ENCODE data around the gene RIMKLB.
"Not testable (repeated sequence)": the region's sequence is repeated elsewhere in the genome, so short reads cannot be mapped to it uniquely, and the experiment has no call there.

DNA sequence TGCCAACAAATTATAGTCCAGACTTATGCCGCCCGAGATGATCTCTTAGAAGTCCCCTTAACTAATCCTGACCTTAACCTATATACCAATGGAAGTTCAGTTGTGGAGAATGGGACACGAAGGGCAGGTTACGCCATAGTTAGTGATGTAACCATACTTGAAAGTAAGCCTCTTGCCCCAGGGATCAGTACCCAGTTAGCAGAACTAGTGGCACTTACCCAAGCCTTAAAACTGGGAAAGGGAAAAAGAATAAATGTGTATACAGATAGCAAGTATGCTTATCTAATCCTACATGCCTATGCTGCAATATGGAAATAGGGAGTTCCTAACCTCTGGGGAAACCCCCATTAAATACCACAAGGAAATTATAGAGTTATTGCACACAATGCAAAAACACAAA, 95.4 kb downstream of the RIMKLB start:
- TF ChIP-seq, protein P1, sequence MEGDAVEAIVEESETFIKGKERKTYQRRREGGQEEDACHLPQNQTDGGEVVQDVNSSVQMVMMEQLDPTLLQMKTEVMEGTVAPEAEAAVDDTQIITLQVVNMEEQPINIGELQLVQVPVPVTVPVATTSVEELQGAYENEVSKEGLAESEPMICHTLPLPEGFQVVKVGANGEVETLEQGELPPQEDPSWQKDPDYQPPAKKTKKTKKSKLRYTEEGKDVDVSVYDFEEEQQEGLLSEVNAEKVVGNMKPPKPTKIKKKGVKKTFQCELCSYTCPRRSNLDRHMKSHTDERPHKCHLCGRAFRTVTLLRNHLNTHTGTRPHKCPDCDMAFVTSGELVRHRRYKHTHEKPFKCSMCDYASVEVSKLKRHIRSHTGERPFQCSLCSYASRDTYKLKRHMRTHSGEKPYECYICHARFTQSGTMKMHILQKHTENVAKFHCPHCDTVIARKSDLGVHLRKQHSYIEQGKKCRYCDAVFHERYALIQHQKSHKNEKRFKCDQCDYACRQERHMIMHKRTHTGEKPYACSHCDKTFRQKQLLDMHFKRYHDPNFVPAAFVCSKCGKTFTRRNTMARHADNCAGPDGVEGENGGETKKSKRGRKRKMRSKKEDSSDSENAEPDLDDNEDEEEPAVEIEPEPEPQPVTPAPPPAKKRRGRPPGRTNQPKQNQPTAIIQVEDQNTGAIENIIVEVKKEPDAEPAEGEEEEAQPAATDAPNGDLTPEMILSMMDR (optimal IDR thresholded peaks at IDR 0.05 in 1 of 3, IDR thresholded peaks at IDR 0.05 in 1 of 3, conservative IDR thresholded peaks at IDR 0.05 in 1 of 3; ENCODE audit: extremely low read depth in 1 of 3, insufficient read depth in 2 of 3, low read length in 3 of 3): not testable (repeated sequence)
- not testable (repeated sequence) for TF ChIP-seq EZH2 (IDR thresholded peaks at IDR 0.05; ENCODE audit: low read length)
